COLO829 (cell line): ENCODE data around the gene MUC4.
"Not testable (repeated sequence)": the region's sequence is repeated elsewhere in the genome, so short reads cannot be mapped to it uniquely, and the experiment has no call there.

Source experiments
- DNase-seq: peaks from one replicate; pipeline ENCODE4 v3.0.0; 2012; ENCODE audit warnings: low spot score

Gene MUC4

GRCh38 chr3:195809796-195810454, 1.8 kb downstream of the MUC4 start:
- no peak for DNase-seq

- DNase-seq: no peak
These were observed 2.4 kb downstream of the MUC4 start for GRCh38 chr3:195809291-195809785.

GRCh38 chr3:195808741-195809290, 2.9 kb downstream of the MUC4 start:
- no peak for DNase-seq

GRCh38 chr3:195807681-195808121, 4.0 kb downstream of the MUC4 start:
- no peak for DNase-seq

- no peak for DNase-seq
These were observed 4.9 kb downstream of the MUC4 start for GRCh38 chr3:195806916-195807231.

GRCh38 chr3:195806211-195806915, 5.4 kb downstream of the MUC4 start:
- DNase-seq: no peak

GRCh38 chr3:195805588-195805987, 6.1 kb downstream of the MUC4 start:
- not testable (repeated sequence) for DNase-seq

GRCh38 chr3:195805181-195805580, 6.5 kb downstream of the MUC4 start:
- DNase-seq: no peak

GRCh38 chr3:195803289-195803908, 8.3 kb downstream of the MUC4 start:
- DNase-seq: no peak

GRCh38 chr3:195802795-195803194, 8.9 kb downstream of the MUC4 start:
- DNase-seq: no peak

GRCh38 chr3:195802261-195802701, 9.4 kb downstream of the MUC4 start:
- DNase-seq: no peak

- no peak for DNase-seq
These were observed 10.2 kb downstream of the MUC4 start for GRCh38 chr3:195801251-195802183.

- DNase-seq: no peak
These were observed 11.5 kb downstream of the MUC4 start for GRCh38 chr3:195800240-195800639.

- DNase-seq: no peak
These were observed 14.9 kb downstream of the MUC4 start for GRCh38 chr3:195796795-195797194.

GRCh38 chr3:195794708-195795107, 17.0 kb downstream of the MUC4 start:
- DNase-seq: no peak

GRCh38 chr3:195792621-195793020, 19.1 kb downstream of the MUC4 start:
- not testable (repeated sequence) for DNase-seq

GRCh38 chr3:195790901-195791300, 20.8 kb downstream of the MUC4 start:
- no peak for DNase-seq

GRCh38 chr3:195788711-195789581, 22.8 kb downstream of the MUC4 start:
- DNase-seq: no peak

GRCh38 chr3:195785781-195786405, 25.8 kb downstream of the MUC4 start:
- DNase-seq: not testable (repeated sequence)

GRCh38 chr3:195784031-195784430, 27.7 kb downstream of the MUC4 start:
- not testable (repeated sequence) for DNase-seq
